H1 (cell line): Measurements from ENCODE around the gene RREB1.

Source experiments
- ATF3 ChIP-seq: IDR thresholded peaks from 2 replicates; pipeline ENCODE4 v1.6.1; 2011; ENCODE audit warnings: low read depth, mild to moderate bottlenecking, low read length; ENCODE audit not compliant: insufficient read depth
- BACH1 ChIP-seq: IDR thresholded peaks from 2 replicates; pipeline ENCODE4 v1.6.1; 2012; ENCODE audit warnings: low read length, improper control_type of control experiment
- BRCA1 ChIP-seq: IDR thresholded peaks from 2 replicates; pipeline ENCODE4 v1.6.1; 2012; ENCODE audit warnings: low read depth, low read length, improper control_type of control experiment
- CBX5 ChIP-seq: fragments of 300-800, 300-1000 bp; sonication (generic); IDR thresholded peaks from 2 replicates; pipeline ENCODE4 v1.7.1; 2016; ENCODE audit warnings: antibody characterized with exemption, low read length, low read depth
- CTCF ChIP-seq, 3 experiments: IDR thresholded peaks; 1 replicate in 2 of 3; 2 replicates in 1 of 3; pipeline versions ENCODE4 v1.5.1 to v1.6.1; 2011; ENCODE audit warnings: low read length in 3 of 3, mild to moderate bottlenecking in 3 of 3, inconsistent platforms in 2 of 3, low read depth in 1 of 3, moderate library complexity in 1 of 3; ENCODE audit not compliant: insufficient read depth in 1 of 3; ENCODE audit errors: control extremely low read depth in 1 of 3
- EZH2 ChIP-seq: fragments of 200-600 bp; sonication (generic); IDR thresholded peaks from 2 replicates; pipeline ENCODE4 v1.7.1; 2012; ENCODE audit warnings: low read depth, mild to moderate bottlenecking, moderate library complexity, low read length, inconsistent platforms; ENCODE audit not compliant: severe bottlenecking
- POLR2A ChIP-seq, 2 experiments: IDR thresholded peaks; 1 replicate in 1 of 2; 2 replicates in 1 of 2; pipeline ENCODE4 v1.6.1; 2011; ENCODE audit warnings: low read depth in 2 of 2, low read length in 2 of 2, mild to moderate bottlenecking in 2 of 2; ENCODE audit errors: control extremely low read depth in 1 of 2
- POLR2AphosphoS5 ChIP-seq: IDR thresholded peaks from 2 replicates; pipeline ENCODE4 v1.6.1; 2011; ENCODE audit warnings: low read depth, low read length
- RAD21 ChIP-seq, 2 experiments: IDR thresholded peaks in 1 of 2; conservative IDR thresholded peaks in 1 of 2; 2 replicates each; pipeline ENCODE4 v1.6.1; 2011; ENCODE audit warnings: low read depth in 2 of 2, low read length in 2 of 2, improper control_type of control experiment in 1 of 2, inconsistent platforms in 1 of 2, mild to moderate bottlenecking in 1 of 2, moderate library complexity in 1 of 2
- SIN3A ChIP-seq, 2 experiments: IDR thresholded peaks in 1 of 2; conservative IDR thresholded peaks in 1 of 2; 2 replicates each; pipeline ENCODE4 v1.6.1; 2011 to 2012; ENCODE audit warnings: low read length in 2 of 2, improper control_type of control experiment in 1 of 2, low read depth in 1 of 2, mild to moderate bottlenecking in 1 of 2
- SP1 ChIP-seq: IDR thresholded peaks from 2 replicates; pipeline ENCODE4 v1.6.1; 2011; ENCODE audit warnings: low read depth, low read length
- TAF1 ChIP-seq: IDR thresholded peaks from 2 replicates; pipeline ENCODE4 v1.6.1; 2011; ENCODE audit warnings: mild to moderate bottlenecking, low read depth, low read length

- TF ChIP-seq EZH2 (no peak), POLR2A (IDR thresholded peaks at IDR 0.05; ENCODE audit: control extremely low read depth in 1 of 2, low read depth in 2 of 2, low read length in 2 of 2) (no peak), CTCF (IDR thresholded peaks at IDR 0.05; ENCODE audit: control extremely low read depth in 1 of 3, insufficient read depth in 1 of 3, low read depth in 1 of 3, low read length in 3 of 3) (no peak), SIN3A (conservative IDR thresholded peaks at IDR 0.05 in 1 of 2, IDR thresholded peaks at IDR 0.05 in 1 of 2; ENCODE audit: low read depth in 1 of 2, low read length in 2 of 2) (no peak), SP1 (no peak), RAD21 (IDR thresholded peaks at IDR 0.05 in 1 of 2, conservative IDR thresholded peaks at IDR 0.05 in 1 of 2; ENCODE audit: low read depth in 2 of 2, low read length in 2 of 2) (no peak), POLR2AphosphoS5 (no peak), CBX5 (no peak), BRCA1 (no peak), BACH1 (no peak), ATF3 (no peak), TAF1 (no peak)
Observed at GRCh38 chr6:7271205-7271534, 163.4 kb downstream of the RREB1 start.
